CD4-positive, alpha-beta memory T cell (primary cell): Measurements from ENCODE around the gene XXYLT1. TPM values are rescaled to one million over a fixed set of nuclear protein-coding genes. Genes with fewer than 3 reads are reported as not detected.

Source experiments
- CTCF ChIA-PET: fragments of 350-600 bp; sonication (Branson Sonifier 250); formaldehyde crosslinking; loops from one replicate; lab custom pipeline; 2021; ENCODE audit warnings: inconsistent platforms; ENCODE audit not compliant: partially characterized antibody; lab: Charles Lee
- POLR2A ChIA-PET: fragments of 350-600 bp; sonication (Branson Sonifier 250); formaldehyde crosslinking; loops from one replicate; lab custom pipeline; 2021; ENCODE audit not compliant: partially characterized antibody; lab: Charles Lee
- DNase-seq, 5 donors: peaks; one replicate each; pipeline versions ENCODE4 v3.0.0 to v3.0.0-alpha.2; 2020 to 2022; ENCODE audit warnings: mixed read lengths in 1 of 5
- H3K27ac ChIP-seq: one replicate; pipeline ENCODE4 v1.7.0; 2013; ENCODE audit warnings: low read depth, low read length
- H3K27me3 ChIP-seq: 2 replicates; pipeline ENCODE4 v1.7.0; 2013; ENCODE audit warnings: mild to moderate bottlenecking, low read length, moderate library complexity; ENCODE audit not compliant: insufficient read depth
- H3K36me3 ChIP-seq: 2 replicates; pipeline ENCODE4 v1.7.0; 2013; ENCODE audit warnings: mild to moderate bottlenecking, low read length, moderate library complexity; ENCODE audit not compliant: insufficient read depth
- H3K4me1 ChIP-seq: 2 replicates; pipeline ENCODE4 v1.7.0; 2013; ENCODE audit warnings: mild to moderate bottlenecking, low read length, moderate library complexity; ENCODE audit not compliant: insufficient read depth
- H3K4me3 ChIP-seq, 2 donors: one replicate each; pipeline ENCODE4 v1.7.0; 2013; ENCODE audit warnings: low read length in 2 of 2, mild to moderate bottlenecking in 1 of 2
- H3K9me3 ChIP-seq, 2 donors: one replicate each; pipeline ENCODE4 v1.7.0; 2013; ENCODE audit warnings: low read length in 2 of 2, control low read depth in 1 of 2; ENCODE audit not compliant: control insufficient read depth in 1 of 2
- H3K27ac Mint-ChIP-seq, 7 donors: one replicate each; pipeline ENCODE4 v1.8.0; 2020 to 2021; ENCODE audit warnings: mixed read lengths in 7 of 7, mild to moderate bottlenecking in 6 of 7, inconsistent platforms in 3 of 7, moderate library complexity in 3 of 7
- H3K27me3 Mint-ChIP-seq, 2 donors: one replicate each; pipeline ENCODE4 v1.8.0; 2020 to 2021; ENCODE audit warnings: mixed read lengths in 2 of 2
- H3K36me3 Mint-ChIP-seq, 2 donors: one replicate each; pipeline ENCODE4 v1.8.0; 2020 to 2021; ENCODE audit warnings: mixed read lengths in 2 of 2, inconsistent platforms in 1 of 2, mild to moderate bottlenecking in 1 of 2
- H3K4me1 Mint-ChIP-seq, 4 donors: one replicate each; pipeline ENCODE4 v1.8.0; 2020 to 2021; ENCODE audit warnings: mixed read lengths in 4 of 4, mild to moderate bottlenecking in 1 of 4
- H3K4me3 Mint-ChIP-seq, 8 donors: one replicate each; pipeline ENCODE4 v1.8.0; 2020 to 2021; ENCODE audit warnings: mixed read lengths in 8 of 8, mild to moderate bottlenecking in 7 of 8, moderate library complexity in 6 of 8, inconsistent platforms in 3 of 8
- H3K9me3 Mint-ChIP-seq, 8 donors: one replicate each; pipeline ENCODE4 v1.8.0; 2020 to 2021; ENCODE audit warnings: mixed read lengths in 8 of 8, mild to moderate bottlenecking in 5 of 8, inconsistent platforms in 3 of 8, moderate library complexity in 1 of 8
- intact Hi-C: fragments of 100-400 bp; cut with micrococcal nuclease; formaldehyde crosslinking; loops from one replicate; pipeline ENCODE4 v1.15.1; 2023
- polyA plus RNA-seq, 2 donors: library from polyadenylated mRNA; unstranded; fragments of 300-500 nt; fragmentation: Illumina TruSeq; gene quantifications; one replicate each; pipeline ENCODE4 v1.2.3, GENCODE V29; 2021
- total RNA-seq, 2 experiments: library from RNA; stranded (reverse); gene quantifications; one replicate each; pipeline ENCODE4 v1.2.3, GENCODE V29; 2021

Gene XXYLT1
- total and polyA plus RNA-seq, 4 experiments from 2014 or later = 3.9 to 6.3 (median 4.3) TPM

GRCh38 chr3:195178124-195178910, 92.6 kb downstream of the XXYLT1 start:
- no peaks in the 10 kb centered on the region for H3K27me3 Mint-ChIP-seq
- DNase-seq = no peak
- Histone ChIP-seq H3K36me3 (no peaks in the 10 kb centered on the region), H3K9me3 (no peaks in the 10 kb centered on the region), H3K27me3 (no peaks in the 10 kb centered on the region), H3K4me3 (no peak overlapping the region), H3K4me1 (peaks cover 23% of the 10 kb centered on the region), H3K27ac (no peak overlapping the region)
- ChIA-PET CTCF (interaction anchor here (1.0 kb wide), 1 partner anchor 18 kb away, joined by 3 read pairs; no protein-coding TSS in a partner anchor), POLR2A (no interaction called here)
- intact Hi-C loops = no loop called here
- peaks cover 0 to 2% (median 0%) of the 10 kb centered on the region in 8 donors for H3K9me3 Mint-ChIP-seq
- no peak overlapping the region for H3K4me3 Mint-ChIP-seq
- H3K36me3 Mint-ChIP-seq = peaks cover 1 to 20% of the 10 kb centered on the region in 2 donors
- H3K27ac Mint-ChIP-seq = peak overlapping the region in 1 of 7 donors; percentile 72
- peaks cover 21 to 30% (median 23%) of the 10 kb centered on the region in 4 donors for H3K4me1 Mint-ChIP-seq

- ChIA-PET CTCF (interaction anchor here (1.0 kb wide), 1 partner anchor 18 kb away, joined by 3 read pairs; no protein-coding TSS in a partner anchor), POLR2A (no interaction called here)
- peaks cover 0 to 2% (median 0%) of the 10 kb centered on the region in 8 donors for H3K9me3 Mint-ChIP-seq
- H3K27me3 ChIP-seq = no peaks in the 10 kb centered on the region
- H3K4me1 Mint-ChIP-seq = peaks cover 13 to 23% (median 16%) of the 10 kb centered on the region in 4 donors
- no peaks in the 10 kb centered on the region for H3K36me3 ChIP-seq
- no peaks in the 10 kb centered on the region for H3K27me3 Mint-ChIP-seq
- peaks cover 1 to 20% of the 10 kb centered on the region in 2 donors for H3K36me3 Mint-ChIP-seq
- no peak for DNase-seq
- no peak overlapping the region for H3K4me3 Mint-ChIP-seq
- peaks cover 16% of the 10 kb centered on the region for H3K4me1 ChIP-seq
- H3K27ac ChIP-seq = no peak overlapping the region
- peak overlapping the region in 1 of 7 donors; percentile 8 for H3K27ac Mint-ChIP-seq
- intact Hi-C loops = no loop called here
- no peak overlapping the region for H3K4me3 ChIP-seq
- no peaks in the 10 kb centered on the region for H3K9me3 ChIP-seq
Observed at GRCh38 chr3:195177422-195178123, 93.4 kb downstream of the XXYLT1 start.

GRCh38 chr3:195176776-195177175, 94.2 kb downstream of the XXYLT1 start:
- peaks cover 1 to 20% of the 10 kb centered on the region in 2 donors for H3K36me3 Mint-ChIP-seq
- intact Hi-C loops = no loop called here
- no peaks in the 10 kb centered on the region for H3K36me3 ChIP-seq
- no peak for DNase-seq
- H3K4me3 Mint-ChIP-seq = no peak overlapping the region
- ChIA-PET POLR2A (no interaction called here), CTCF (no interaction called here)
- H3K27ac ChIP-seq = no peak overlapping the region
- no peak overlapping the region for H3K4me3 ChIP-seq
- no peaks in the 10 kb centered on the region for H3K9me3 ChIP-seq
- peaks cover 0 to 2% (median 0%) of the 10 kb centered on the region in 8 donors for H3K9me3 Mint-ChIP-seq
- peaks cover 6 to 15% (median 9%) of the 10 kb centered on the region in 4 donors for H3K4me1 Mint-ChIP-seq
- no peaks in the 10 kb centered on the region for H3K27me3 ChIP-seq
- no peaks in the 10 kb centered on the region for H3K27me3 Mint-ChIP-seq
- peaks cover 8% of the 10 kb centered on the region for H3K4me1 ChIP-seq
- H3K27ac Mint-ChIP-seq = peak overlapping the region in 1 of 7 donors; percentile 63

- Mint-ChIP-seq H3K27ac (peak overlapping the region in 2 of 7 donors; percentile 20 to 24), H3K27me3 (no peaks in the 10 kb centered on the region), H3K9me3 (peaks cover 0 to 2% (median 0%) of the 10 kb centered on the region in 8 donors), H3K4me1 (peaks cover 0 to 5% (median 3%) of the 10 kb centered on the region in 4 donors), H3K4me3 (no peak overlapping the region), H3K36me3 (peaks cover 0 to 20% of the 10 kb centered on the region in 2 donors)
- no peaks in the 10 kb centered on the region for H3K27me3 ChIP-seq
- H3K4me1 ChIP-seq = no peaks in the 10 kb centered on the region
- no peak overlapping the region for H3K4me3 ChIP-seq
- H3K9me3 ChIP-seq = no peaks in the 10 kb centered on the region
- CTCF ChIA-PET = no interaction called here
- POLR2A ChIA-PET = no interaction called here
- H3K36me3 ChIP-seq = no peaks in the 10 kb centered on the region
- no peak for DNase-seq
- no peak overlapping the region for H3K27ac ChIP-seq
- intact Hi-C loops = no loop called here
Observed at GRCh38 chr3:195175476-195176337, 95.3 kb downstream of the XXYLT1 start.

GRCh38 chr3:195175076-195175475, 95.9 kb downstream of the XXYLT1 start:
- POLR2A ChIA-PET = no interaction called here
- peaks cover 0 to 4% (median 3%) of the 10 kb centered on the region in 4 donors for H3K4me1 Mint-ChIP-seq
- no peak overlapping the region for H3K4me3 Mint-ChIP-seq
- CTCF ChIA-PET = no interaction called here
- Histone ChIP-seq H3K9me3 (no peaks in the 10 kb centered on the region), H3K27ac (no peak overlapping the region), H3K27me3 (no peaks in the 10 kb centered on the region), H3K4me1 (no peaks in the 10 kb centered on the region), H3K4me3 (no peak overlapping the region), H3K36me3 (no peaks in the 10 kb centered on the region)
- no peaks in the 10 kb centered on the region for H3K27me3 Mint-ChIP-seq
- H3K27ac Mint-ChIP-seq = peak overlapping the region in 2 of 7 donors; percentile 8 to 29
- peaks cover 0 to 2% (median 0%) of the 10 kb centered on the region in 8 donors for H3K9me3 Mint-ChIP-seq
- DNase-seq = no peak
- H3K36me3 Mint-ChIP-seq = peaks cover 0 to 20% of the 10 kb centered on the region in 2 donors
- intact Hi-C loops = no loop called here

- no peaks in the 10 kb centered on the region for H3K27me3 Mint-ChIP-seq
- no peak overlapping the region for H3K4me3 Mint-ChIP-seq
- H3K9me3 Mint-ChIP-seq = no peaks in the 10 kb centered on the region
- Histone ChIP-seq H3K9me3 (no peaks in the 10 kb centered on the region), H3K4me1 (no peaks in the 10 kb centered on the region), H3K27ac (no peak overlapping the region), H3K36me3 (no peaks in the 10 kb centered on the region), H3K4me3 (no peak overlapping the region), H3K27me3 (no peaks in the 10 kb centered on the region)
- intact Hi-C loops = no loop called here
- H3K36me3 Mint-ChIP-seq = peaks cover 0 to 18% of the 10 kb centered on the region in 2 donors
- H3K27ac Mint-ChIP-seq = no peak overlapping the region
- ChIA-PET POLR2A (interaction anchor here (1.0 kb wide), 1 partner anchor 9 kb away, joined by 3 read pairs; no protein-coding TSS in a partner anchor), CTCF (interaction anchor here (1.3 kb wide), 1 partner anchor 8 kb away, joined by 3 read pairs; no protein-coding TSS in a partner anchor)
- peaks cover 0 to 4% (median 3%) of the 10 kb centered on the region in 4 donors for H3K4me1 Mint-ChIP-seq
- DNase-seq = no peak
Observed at GRCh38 chr3:195173657-195174056, 97.3 kb downstream of the XXYLT1 start.
